GM10248 (cell line): ENCODE measurements around the gene TMEM145.
"Not testable (repeated sequence)": the region's sequence is repeated elsewhere in the genome, so short reads cannot be mapped to it uniquely, and the experiment has no call there.

Source experiments
- CTCF ChIA-PET: fragments of 300-600 bp; sonication (Branson Sonifier 250); formaldehyde crosslinking; extraction: SDS; loops from one replicate; lab custom pipeline; 2021; ENCODE audit warnings: antibody characterized with exemption; lab: Yijun Ruan, JAX
- POLR2A ChIA-PET: fragments of 350-650 bp; sonication (Branson Sonifier 250); formaldehyde crosslinking; extraction: SDS; loops from one replicate; lab custom pipeline; 2020; ENCODE audit warnings: antibody characterized with exemption; lab: Yijun Ruan, JAX
- DNase-seq: peaks from one replicate; pipeline ENCODE4 v3.0.0; 2012; ENCODE audit errors: extremely low spot score
- TF ChIP-seq, protein P1 (sequence below): IDR thresholded peaks from 2 replicates; pipeline ENCODE4 v1.5.1; 2012; ENCODE audit warnings: mild to moderate bottlenecking, low read depth; ENCODE audit errors: extremely low read depth, missing control alignments, control extremely low read depth

Gene TMEM145

DNA sequence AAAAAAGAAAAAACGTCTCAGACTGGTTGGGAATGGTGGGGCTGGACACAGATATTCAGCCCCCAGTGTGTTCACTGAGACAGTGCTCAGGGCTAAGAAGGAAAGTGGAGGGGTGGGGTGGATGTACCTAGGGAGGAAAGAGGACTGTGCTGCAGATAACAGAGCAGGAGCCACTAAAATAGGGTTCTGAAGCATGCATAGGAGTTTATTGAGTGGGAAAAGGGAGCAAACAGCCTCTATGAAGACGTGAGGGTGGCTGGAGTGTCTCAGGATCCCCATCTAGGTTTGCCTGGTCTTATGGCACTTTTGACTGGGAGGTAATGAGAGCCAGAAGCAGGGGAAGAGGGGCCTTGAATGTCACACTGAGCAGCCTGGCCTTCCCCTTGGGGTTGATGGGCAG, 15.7 kb downstream of the TMEM145 start:
- POLR2A ChIA-PET, result no interaction called here
- CTCF ChIA-PET, result no interaction called here
- TF ChIP-seq, protein P1, sequence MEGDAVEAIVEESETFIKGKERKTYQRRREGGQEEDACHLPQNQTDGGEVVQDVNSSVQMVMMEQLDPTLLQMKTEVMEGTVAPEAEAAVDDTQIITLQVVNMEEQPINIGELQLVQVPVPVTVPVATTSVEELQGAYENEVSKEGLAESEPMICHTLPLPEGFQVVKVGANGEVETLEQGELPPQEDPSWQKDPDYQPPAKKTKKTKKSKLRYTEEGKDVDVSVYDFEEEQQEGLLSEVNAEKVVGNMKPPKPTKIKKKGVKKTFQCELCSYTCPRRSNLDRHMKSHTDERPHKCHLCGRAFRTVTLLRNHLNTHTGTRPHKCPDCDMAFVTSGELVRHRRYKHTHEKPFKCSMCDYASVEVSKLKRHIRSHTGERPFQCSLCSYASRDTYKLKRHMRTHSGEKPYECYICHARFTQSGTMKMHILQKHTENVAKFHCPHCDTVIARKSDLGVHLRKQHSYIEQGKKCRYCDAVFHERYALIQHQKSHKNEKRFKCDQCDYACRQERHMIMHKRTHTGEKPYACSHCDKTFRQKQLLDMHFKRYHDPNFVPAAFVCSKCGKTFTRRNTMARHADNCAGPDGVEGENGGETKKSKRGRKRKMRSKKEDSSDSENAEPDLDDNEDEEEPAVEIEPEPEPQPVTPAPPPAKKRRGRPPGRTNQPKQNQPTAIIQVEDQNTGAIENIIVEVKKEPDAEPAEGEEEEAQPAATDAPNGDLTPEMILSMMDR, result no peak
- DNase-seq, result no peak

DNA sequence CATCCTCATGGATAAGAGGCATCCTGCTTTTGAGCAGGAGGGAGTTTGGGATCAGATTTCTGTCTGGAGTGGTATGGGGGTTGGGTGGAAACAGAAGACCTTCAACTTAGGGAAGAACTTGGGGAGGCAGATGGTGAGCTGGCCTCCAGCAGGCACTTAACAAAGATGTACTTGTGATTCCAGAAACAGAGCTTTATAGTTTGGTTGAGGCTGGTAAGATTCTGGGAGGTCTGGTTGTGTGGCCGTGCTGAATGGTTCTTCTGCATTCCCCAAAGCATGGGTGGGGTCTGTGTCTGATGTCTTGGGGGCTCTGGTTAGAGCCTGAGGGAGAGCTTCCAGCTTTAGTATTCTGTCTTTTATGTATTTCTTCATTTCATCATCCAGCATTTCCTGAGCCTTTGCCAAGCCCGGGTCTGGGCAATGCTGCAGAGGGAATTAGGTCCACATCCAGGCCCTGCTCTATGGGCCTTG, 17.2 kb downstream of the TMEM145 start:
- CTCF ChIA-PET, result interaction anchor here (1.3 to 2.6 kb wide), 5 partner anchors 12 to 221 kb away, joined by 4 to 9 read pairs (median 4); no protein-coding TSS in a partner anchor
- TF ChIP-seq, protein P1, result no peak
- DNase-seq, result no peak
- POLR2A ChIA-PET, result no interaction called here

DNA sequence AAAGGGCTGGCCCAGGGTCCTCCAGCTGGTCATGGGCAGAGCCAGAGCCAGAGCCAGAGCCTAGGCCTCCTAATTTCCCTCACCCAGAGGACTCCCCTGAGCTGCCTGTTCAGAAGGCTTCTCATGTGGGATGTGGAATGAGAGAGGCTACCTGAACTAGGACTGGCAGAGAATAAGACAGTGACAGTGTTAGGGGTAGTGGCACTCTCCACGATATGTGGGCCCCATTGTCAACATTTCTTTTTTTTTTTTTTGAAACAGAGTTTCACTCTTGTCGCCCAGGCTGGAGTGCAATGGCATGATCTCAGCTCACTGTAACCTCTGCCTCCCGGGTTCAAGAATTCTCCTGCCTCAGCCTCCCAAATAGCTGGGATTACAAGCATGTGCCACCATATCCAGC, 18.2 kb downstream of the TMEM145 start:
- POLR2A ChIA-PET, DNase-seq: not testable (repeated sequence)
- CTCF ChIA-PET, result interaction anchor here (0.9 to 2.6 kb wide), 6 partner anchors 10 to 222 kb away, joined by 3 to 9 read pairs (median 4); no protein-coding TSS in a partner anchor

DNA sequence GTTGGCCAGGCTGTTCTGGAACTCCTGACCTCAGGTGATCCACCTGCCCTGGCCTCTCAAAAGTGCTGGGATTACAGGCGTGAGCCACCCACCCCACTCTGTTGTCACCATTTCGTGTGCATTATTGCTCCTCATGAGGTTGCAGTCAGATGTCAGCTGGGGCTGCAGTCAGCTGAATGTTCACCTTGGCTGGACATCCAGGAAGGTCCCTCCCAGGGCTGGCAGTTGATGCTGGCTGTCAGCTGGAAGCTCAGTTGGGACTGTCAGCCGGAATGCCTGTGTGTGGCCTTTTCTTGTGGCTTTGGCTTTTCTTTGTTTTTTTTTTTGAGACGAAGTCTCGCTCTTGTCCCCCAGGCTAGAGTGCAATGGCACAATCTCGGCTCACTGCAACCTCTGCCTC, 18.9 kb downstream of the TMEM145 start:
- no peak for DNase-seq
- TF ChIP-seq, protein P1, result no peak
- ChIA-PET POLR2A (no interaction called here), CTCF (interaction anchor here (0.9 to 2.6 kb wide), 4 partner anchors 9 to 223 kb away, joined by 3 to 9 read pairs (median 3); no protein-coding TSS in a partner anchor)

DNA sequence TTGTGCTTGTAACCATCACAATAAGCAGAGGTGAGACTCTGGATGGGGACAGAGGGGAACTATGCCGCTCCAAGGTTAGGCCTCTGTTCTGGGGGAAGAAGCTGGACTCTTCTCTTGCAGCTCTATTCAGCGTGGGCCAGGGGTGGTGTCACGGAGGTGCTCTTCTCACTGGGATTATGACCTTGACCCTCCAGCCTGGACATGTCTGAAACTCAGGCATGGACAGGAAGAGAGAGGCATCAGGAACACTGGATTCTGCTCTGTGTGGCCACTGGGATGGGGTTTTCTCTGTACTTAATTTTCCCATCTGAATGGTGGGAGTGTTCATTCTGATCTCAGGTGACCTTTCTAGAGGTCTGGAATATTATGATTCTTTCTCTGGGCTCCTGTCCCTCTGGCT, 19.9 kb downstream of the TMEM145 start:
- no peak for DNase-seq
- ChIA-PET POLR2A (no interaction called here), CTCF (interaction anchor here (0.8 to 1.0 kb wide), 3 partner anchors 17 to 251 kb away, joined by 3 to 5 read pairs (median 3); no protein-coding TSS in a partner anchor)
- TF ChIP-seq, protein P1, result no peak

DNA sequence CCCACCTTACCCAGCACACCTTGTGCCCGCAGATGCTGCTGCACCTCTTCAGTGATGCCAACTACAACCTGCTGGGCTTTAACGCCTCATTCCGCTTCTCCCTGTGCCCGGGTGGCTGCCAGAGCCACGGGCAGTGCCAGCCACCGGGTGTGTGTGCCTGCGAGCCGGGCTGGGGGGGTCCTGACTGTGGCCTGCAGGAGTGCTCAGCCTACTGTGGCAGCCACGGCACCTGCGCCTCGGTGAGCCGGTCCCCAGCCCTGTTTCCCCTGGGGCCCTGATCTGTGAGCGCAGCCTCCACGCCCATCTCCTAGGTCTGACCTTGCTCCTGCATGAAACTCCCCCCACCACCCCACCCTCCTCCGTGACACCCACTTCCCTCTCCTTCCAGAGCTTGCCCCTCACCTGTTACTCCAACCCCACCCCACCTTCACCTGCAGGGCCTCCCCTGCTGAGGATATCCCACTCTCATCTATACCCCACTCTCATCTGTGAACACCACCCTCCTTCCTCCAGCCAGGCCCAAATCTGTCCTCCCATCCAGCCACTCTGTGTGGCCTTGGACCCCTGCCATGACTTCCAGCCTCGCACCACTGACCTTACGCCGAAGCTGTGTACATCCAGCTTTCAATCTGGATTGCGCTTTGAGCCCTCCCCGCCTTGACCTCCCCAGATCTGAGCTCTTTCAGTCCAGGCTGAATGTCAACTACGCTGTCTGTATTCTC, 21.0 kb downstream of the TMEM145 start:
- ChIA-PET CTCF (interaction anchor here (1.0 kb wide), 1 partner anchor 252 kb away, joined by 3 read pairs; no protein-coding TSS in a partner anchor), POLR2A (no interaction called here)
- DNase-seq, result no peak
- TF ChIP-seq, protein P1, result no peak

DNA sequence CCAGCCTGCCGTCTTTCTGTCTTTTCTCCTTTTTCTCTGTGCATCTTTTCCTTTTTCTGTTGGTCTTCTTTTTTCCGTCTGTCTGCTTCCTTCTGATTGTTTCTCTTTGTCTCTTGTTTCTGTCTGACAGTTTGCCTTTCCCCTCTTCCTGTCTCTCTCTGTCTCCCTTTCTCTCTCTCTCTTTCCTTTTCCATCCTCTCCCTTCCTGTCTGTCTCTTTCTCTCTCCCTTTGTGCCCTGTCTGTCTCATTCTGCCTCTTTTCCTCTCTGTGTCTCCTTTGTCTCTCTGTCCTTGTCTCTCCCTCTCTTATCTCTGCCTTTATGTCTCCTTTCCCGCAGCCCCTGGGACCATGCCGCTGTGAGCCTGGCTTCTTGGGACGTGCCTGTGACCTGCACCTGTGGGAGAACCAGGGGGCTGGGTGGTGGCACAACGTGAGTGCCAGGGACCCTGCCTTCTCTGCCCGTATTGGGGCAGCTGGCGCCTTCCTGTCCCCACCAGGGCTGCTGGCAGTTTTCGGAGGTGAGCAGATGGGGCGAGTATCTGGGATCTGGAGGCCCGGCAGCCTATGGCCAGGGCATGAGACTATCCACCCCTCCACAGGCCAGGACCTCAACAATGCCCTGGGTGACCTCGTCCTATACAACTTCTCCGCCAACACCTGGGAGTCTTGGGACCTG, 21.7 kb downstream of the TMEM145 start:
- TF ChIP-seq, protein P1, result no peak
- CTCF ChIA-PET, result no interaction called here
- DNase-seq, result no peak
- POLR2A ChIA-PET, result no interaction called here
